GM12873 (cell line): Measurements from ENCODE around the gene PPID.

ENCODE experiments used
- CTCF ChIP-seq: IDR thresholded peaks from 2 replicates; pipeline ENCODE4 v1.5.1; 2012; ENCODE audit warnings: low read depth, mild to moderate bottlenecking, moderate library complexity, low read length, control low read depth; ENCODE audit not compliant: insufficient read depth; ENCODE audit errors: missing control alignments

PPID gene

GRCh38 chr4:158671915-158672806, 51.0 kb downstream of the PPID start, which contains the start of gene ETFDH:
ETFDH (plus strand) TSS chr4:158672296; CDS start chr4:158672457, 161 bp downstream.
- TF ChIP-seq CTCF, result peak; percentile 73

- TF ChIP-seq CTCF, result no peak
These were observed 51.6 kb downstream of the PPID start, which contains the start of gene C4orf46 for GRCh38 chr4:158671665-158671914. C4orf46 (minus strand) TSS chr4:158671887; CDS start chr4:158671801, 86 bp downstream.

GRCh38 chr4:158670975-158671664, 52.1 kb downstream of the PPID start:
- TF ChIP-seq CTCF, result no peak

GRCh38 chr4:158669310-158669709, 53.9 kb downstream of the PPID start:
- TF ChIP-seq CTCF, result no peak

- peak; percentile 66 for TF ChIP-seq CTCF
These were observed 55.5 kb downstream of the PPID start for GRCh38 chr4:158667651-158668198.

GRCh38 chr4:158666892-158667291, 56.3 kb downstream of the PPID start:
- no peak for TF ChIP-seq CTCF

- no peak for TF ChIP-seq CTCF
These were observed 58.4 kb downstream of the PPID start for GRCh38 chr4:158664806-158665205.
